Stimulated activated CD4-positive, alpha-beta T cell treated with anti-CD3 and anti-CD28 coated beads, Interleukin-12 subunit alpha, Interleukin-12 subunit beta, amount 100 ng/mL, for 4 hours (primary cell): Measurements from ENCODE around the gene SEPTIN8.

Experiments used
- DNase-seq: peaks from one replicate; pipeline ENCODE4 v3.0.0-alpha.2; 2020

The SEPTIN8 gene

DNA sequence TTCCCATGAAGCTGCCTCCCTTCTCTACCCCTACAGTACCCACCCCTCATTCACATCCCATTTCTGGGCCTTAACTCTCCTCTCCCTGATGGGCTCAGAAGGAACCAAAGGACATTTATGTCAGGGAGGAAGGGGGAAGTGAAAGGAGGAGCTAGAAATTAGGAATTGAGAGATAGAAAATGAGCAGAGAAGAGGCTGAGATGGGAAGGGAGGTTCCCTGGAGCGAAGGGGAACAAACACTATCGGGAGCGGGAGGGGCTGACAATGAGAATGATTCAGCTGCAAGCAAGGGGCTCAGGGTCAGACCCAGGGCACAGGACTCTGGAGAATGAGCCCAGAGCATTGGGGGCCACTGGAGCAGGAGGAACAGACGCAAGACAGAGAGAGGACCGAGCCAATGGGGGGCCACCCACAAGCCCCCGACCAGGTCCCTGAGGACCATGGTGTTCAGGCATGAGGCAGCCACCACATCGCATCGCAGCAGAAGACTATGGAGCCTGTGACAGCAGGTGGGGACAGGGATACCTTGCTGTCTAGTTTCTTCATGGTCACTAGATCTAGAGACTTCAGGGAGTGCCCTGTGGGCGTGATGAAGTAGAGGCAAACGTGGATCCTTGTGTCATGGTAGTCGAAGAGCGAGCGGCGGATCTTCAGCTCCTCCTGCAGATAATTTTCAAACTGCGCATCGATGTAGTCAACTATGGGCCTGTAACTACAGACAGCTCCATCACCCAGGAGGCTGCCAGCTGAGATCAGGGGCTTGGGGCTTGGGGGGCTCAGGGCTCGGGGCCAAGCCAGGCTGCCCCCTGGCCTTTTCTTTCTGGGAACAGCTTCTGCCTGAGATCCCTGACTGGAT lies 13.6 kb downstream of the SEPTIN8 start:
- DNase-seq: no peak

- no peak for DNase-seq
These were observed 14.6 kb downstream of the SEPTIN8 start for GRCh38 chr5:132762246-132763000.

DNA sequence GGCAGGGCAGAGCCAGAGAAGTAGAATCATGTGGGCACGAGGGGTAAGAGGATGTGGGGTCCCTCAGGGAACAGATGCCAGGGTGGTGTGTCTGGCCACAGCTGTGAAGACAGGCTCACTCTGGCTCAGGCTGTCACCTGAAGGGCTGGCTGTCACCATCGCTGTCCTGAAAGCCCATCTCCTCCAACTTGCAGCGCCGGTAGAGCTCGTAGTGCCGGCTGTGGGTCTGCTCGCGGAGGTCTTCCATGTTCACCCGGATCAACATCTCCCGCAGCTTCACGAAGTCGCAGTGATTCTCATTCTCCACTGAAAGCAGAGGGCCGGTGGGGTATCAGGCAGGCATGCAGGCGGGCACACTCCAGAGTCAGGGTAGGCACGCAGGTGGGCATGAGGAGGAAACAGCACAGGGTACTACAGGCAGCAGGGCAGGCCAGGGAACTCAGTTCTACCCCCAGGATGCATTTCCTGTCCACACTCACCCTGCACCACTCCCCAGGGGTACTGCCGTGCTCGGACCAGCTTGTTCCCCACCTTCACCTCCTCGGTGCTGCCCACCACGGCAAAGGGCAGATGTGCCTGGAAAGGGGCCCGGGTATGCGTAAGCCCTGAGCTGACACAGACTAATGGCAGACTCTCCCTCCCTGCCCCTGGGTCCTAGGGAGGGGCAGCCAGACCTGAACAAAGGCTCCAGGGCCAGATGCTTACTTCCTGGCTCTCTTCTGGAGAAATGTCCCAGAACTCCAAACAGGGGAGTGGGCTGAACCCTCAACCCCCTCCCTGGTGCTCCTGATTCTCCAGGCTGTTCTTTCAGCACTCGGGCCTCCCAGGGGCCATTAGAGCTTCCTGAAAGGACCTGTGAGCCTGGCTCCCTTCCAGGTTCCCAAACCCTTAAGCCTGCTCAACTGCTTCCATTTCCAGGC lies 15.5 kb downstream of the SEPTIN8 start:
- DNase-seq: no peak

DNA sequence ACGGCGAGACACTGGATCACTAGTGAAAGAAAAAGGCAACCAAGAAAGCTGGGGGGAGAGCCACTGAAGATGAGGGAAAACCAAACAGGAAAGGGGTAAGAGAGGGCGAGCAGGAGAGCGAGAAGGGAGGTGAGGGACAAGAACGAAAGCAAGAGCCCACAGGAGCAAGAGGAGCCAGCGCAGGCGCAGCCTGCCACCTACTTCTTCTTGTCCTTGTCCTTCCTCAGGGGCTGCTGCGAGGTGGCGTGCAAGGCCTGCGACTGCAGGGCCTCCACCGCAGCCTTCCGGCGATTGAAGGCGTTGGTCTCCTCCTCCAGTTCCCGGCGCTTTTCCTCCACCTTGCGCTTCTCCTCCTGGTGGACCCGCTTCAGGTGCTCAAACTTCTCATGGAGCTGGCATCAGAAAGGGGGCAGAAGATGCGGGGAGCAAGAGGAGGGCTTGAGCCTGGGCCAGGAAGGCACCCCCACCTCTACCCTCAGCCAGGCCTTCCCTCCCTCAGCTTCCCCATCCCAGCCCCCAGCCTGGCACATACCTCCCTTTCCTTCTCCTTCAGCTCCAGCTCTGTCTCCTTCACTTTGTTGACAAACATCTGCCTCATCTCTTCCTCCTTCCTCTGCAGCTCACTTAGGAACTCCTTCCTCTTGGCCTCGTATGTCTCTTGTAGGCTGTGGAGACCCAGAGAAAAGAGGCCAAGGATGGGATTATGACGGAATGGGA lies 16.3 kb downstream of the SEPTIN8 start:
- DNase-seq: no peak

GRCh38 chr5:132760049-132760420 lies 17.0 kb downstream of the SEPTIN8 start:
- DNase-seq: no peak

- DNase-seq: no peak
These were observed 17.7 kb downstream of the SEPTIN8 start for GRCh38 chr5:132759114-132760048.

- DNase-seq: no peak
These were observed 18.6 kb downstream of the SEPTIN8 start for GRCh38 chr5:132758451-132758850.

DNA sequence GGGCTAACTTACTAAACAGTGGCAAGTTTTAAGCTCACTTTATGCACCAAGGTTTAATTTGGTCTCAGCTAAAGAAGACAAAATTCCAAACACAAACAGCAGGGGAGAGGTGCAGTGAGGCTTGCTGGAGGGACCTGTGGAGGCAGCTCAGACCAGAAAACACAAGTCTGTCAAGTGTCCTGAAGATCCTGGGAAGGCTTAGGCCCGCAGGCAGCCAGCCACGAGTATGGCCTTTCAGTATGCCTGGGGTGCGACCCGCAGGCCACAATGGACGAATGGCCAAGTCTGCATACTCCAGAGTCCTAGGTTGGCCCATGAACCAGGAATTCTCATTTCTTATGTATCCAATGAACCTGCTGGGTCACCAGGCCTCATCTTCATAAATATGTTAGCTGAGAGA lies 20.5 kb downstream of the SEPTIN8 start:
- DNase-seq: no peak

GRCh38 chr5:132754947-132755346 lies 22.1 kb downstream of the SEPTIN8 start:
- no peak for DNase-seq

GRCh38 chr5:132754111-132754510 lies 22.9 kb downstream of the SEPTIN8 start:
- no peak for DNase-seq

DNA sequence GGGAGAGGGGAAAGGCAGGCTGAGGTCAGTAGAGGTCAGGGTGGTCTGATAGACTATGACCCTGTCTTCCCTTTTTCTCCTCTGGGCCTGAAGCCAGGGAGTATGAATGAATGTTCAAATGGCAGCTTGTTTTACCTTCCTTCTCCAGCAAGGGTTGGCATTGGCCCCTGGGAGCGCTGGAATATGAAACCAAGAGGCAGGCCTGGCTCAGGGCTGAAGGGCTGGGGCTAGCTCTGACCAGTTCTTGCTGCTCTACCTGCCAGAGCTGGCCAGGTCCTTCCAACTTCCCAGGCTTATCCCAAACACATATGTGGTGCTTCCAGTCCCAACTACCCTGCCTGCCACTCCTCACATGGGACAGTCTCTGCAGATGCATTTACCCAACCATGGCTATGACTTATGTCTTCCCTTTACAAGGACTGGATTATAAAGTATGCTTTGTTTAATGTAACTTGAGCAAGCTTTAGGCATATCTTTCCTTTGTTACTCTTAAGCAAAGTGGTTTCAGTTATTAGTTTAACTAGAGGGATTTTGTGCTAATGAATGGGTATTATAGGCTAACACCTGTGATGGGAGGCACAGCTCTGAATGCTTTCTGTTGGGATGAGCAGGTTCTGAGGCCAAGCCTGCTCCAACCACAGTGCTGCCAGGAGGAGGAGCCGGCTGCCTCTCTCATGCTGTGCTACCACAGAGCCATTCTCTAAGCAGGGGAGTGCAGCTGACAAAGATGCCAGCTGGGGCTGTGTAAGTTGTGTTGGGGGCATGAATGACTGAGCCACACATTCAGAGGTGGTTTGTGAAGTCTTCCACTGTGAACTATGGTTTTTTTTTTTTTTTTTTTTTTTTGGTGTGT lies 23.7 kb downstream of the SEPTIN8 start:
- no peak for DNase-seq

- no peak for DNase-seq
These were observed 24.4 kb downstream of the SEPTIN8 start for GRCh38 chr5:132752581-132753125.

DNA sequence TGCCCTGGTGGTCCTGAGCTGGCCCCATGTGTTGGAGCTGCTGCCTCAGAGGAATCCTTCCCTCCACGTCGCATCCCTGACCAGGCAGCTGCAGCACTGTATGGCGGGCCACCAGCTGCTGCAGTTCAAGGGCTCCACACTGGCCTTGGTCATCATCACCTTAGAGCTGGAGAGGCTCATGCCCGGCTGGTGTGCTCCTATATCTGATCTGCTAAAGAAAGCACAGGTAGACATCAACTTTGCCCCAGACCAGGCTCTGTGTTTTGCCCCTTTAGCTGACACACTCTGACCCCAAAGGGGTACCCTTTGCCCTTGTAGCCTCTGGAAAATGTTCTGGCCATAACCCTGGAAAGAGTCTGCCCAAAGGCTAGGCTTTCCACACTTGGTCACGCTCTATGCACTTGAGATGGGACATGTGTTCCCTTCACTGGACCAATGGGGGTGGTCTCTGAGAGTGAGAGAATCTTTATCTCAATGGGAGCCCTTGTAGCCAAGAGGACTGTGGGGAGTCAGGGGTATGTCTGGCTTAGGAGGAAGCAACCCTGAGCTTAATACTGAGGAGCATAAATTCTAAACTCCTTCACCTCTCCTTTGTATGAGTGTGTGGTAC lies 25.0 kb downstream of the SEPTIN8 start:
- no peak for DNase-seq

GRCh38 chr5:132751444-132751843 lies 25.6 kb downstream of the SEPTIN8 start:
- DNase-seq: peak; percentile 17

DNA sequence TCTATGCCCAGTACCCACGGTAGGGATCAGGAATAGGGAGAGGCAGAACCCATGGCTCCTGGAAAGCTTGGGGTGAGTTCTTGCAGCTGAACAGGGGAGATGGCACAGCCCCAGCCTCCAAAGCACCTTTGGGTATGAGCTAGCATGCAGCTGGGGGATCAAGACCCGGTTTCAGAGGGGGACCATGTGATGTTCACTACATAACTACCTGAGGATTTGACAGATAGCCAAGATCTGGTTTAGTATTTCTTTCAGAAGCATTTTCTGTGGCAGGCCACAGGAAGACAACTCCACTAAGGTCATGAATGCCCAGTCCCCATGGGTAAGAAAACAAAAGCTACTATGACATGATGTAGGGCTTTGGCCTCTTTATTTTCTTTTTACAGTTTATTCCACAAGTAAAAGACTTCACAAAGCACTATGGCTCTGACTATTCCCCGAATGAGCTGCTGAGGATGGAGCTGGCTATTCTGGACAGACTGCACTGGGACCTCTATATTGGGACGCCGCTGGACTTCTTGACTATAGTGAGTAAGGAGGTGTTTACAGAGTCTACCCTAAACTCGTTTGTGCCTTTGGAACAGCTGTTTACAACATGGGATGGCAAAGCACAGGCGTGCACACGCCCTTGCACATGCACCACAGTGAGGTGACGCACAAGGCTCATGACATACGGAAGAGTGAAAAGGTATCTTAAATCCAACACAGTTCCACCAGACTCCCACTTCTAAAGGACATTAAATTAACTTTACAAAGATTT lies 26.4 kb downstream of the SEPTIN8 start:
- DNase-seq: no peak

- no peak for DNase-seq
These were observed 27.5 kb downstream of the SEPTIN8 start for GRCh38 chr5:132749506-132749905.

DNA sequence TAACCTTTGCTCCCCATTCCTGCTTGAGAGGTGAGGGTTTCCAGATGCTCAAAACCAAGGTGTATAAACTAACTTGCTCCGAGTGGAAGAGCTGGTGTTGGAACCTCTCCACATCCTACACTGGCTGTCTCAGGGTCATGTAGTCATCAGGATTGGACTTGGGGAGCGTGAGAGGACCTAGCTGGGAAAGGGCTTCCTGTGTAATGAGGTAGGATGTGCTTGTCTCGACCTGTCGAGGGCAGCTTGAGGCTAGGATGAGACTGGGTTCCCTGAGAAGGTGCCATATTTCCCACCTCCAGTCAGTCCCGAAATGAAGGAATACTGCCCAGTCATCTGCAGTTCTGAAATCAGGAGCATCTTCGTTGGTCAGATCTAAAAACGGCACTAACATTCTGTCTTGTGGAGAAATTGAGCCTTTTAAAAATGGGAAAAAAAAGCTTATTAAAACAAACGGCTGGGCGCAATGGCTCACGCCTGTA lies 28.5 kb downstream of the SEPTIN8 start:
- no peak for DNase-seq

- DNase-seq: peak; percentile 43
These were observed 29.2 kb downstream of the SEPTIN8 start for GRCh38 chr5:132747616-132748440.
